H1 (cell line): ENCODE results near the gene CARD16. TPM values are rescaled to one million over a fixed set of nuclear protein-coding genes. Genes with fewer than 3 reads are reported as not detected.

Experiments used
- CTCF ChIA-PET: fragments of 300-600 bp; sonication (Branson Sonifier 250); formaldehyde crosslinking; loops from one replicate; lab custom pipeline; 2021; ENCODE audit not compliant: partially characterized antibody; lab: Charles Lee
- POLR2A ChIA-PET: fragments of 300-600 bp; sonication (Branson Sonifier 250); formaldehyde crosslinking; loops from one replicate; lab custom pipeline; 2021; ENCODE audit warnings: inconsistent platforms; ENCODE audit not compliant: partially characterized antibody; lab: Charles Lee
- DNase-seq, 2 experiments: peaks; one replicate each; pipeline versions ENCODE4 v3.0.0 to v3.0.0-alpha.2; 2010 to 2022; ENCODE audit warnings: low spot score in 2 of 2, low read depth in 1 of 2, mixed read lengths in 1 of 2
- FAIRE-seq: peaks from 2 replicates; lab custom pipeline; 2011; peaks lifted over from hg19 to GRCh38; lab: Jason Lieb, UNC
- H2AFZ ChIP-seq: 2 replicates; pipeline ENCODE4 v1.8.1; 2012; ENCODE audit warnings: low read length, inconsistent platforms
- H2AK5ac ChIP-seq: 2 replicates; pipeline ENCODE4 v1.6.1; 2013; ENCODE audit warnings: low read depth, low read length
- H2BK120ac ChIP-seq: replicated peaks from 2 replicates; pipeline ENCODE3; 2013; ENCODE audit warnings: low read depth, low read length, inconsistent platforms
- H2BK12ac ChIP-seq: 2 replicates; pipeline ENCODE4 v1.6.1; 2013; ENCODE audit warnings: low read depth, low read length
- H2BK15ac ChIP-seq: 2 replicates; pipeline ENCODE4 v1.6.1; 2013; ENCODE audit warnings: low read length
- H2BK20ac ChIP-seq: 2 replicates; pipeline ENCODE4 v1.6.1; 2013; ENCODE audit warnings: low read length
- H2BK5ac ChIP-seq: 2 replicates; pipeline ENCODE4 v1.6.1; 2013; ENCODE audit warnings: low read depth, low read length
- H3K14ac ChIP-seq: 2 replicates; pipeline ENCODE4 v1.6.1; 2013; ENCODE audit warnings: inconsistent platforms; ENCODE audit not compliant: insufficient read length
- H3K18ac ChIP-seq: 2 replicates; pipeline ENCODE4 v1.6.1; 2013; ENCODE audit warnings: low read length; ENCODE audit errors: extremely low read depth
- H3K23ac ChIP-seq: 2 replicates; pipeline ENCODE4 v1.6.1; 2013; ENCODE audit warnings: inconsistent platforms; ENCODE audit not compliant: insufficient read length
- H3K23me2 ChIP-seq: 2 replicates; pipeline ENCODE4 v1.6.1; 2013; ENCODE audit warnings: low read depth, low read length
- H3K27ac ChIP-seq: 2 replicates; pipeline ENCODE4 v1.6.1; 2011; ENCODE audit warnings: low read depth, low read length, inconsistent platforms
- H3K27me3 ChIP-seq, 4 experiments: replicated peaks in 1 of 4; 1 replicate in 1 of 4; 2 replicates in 3 of 4; pipeline versions ENCODE4 v1.6.1 to v1.8.1; 2011 to 2013; ENCODE audit warnings: low read length in 3 of 4, mild to moderate bottlenecking in 3 of 4, inconsistent platforms in 2 of 4, mixed read lengths in 2 of 4, moderate library complexity in 1 of 4; ENCODE audit not compliant: control insufficient read depth in 3 of 4, insufficient read depth in 3 of 4; ENCODE audit errors: extremely low read depth in 1 of 4
- H3K36me3 ChIP-seq, 4 experiments: 2 replicates each; pipeline versions ENCODE4 v1.6.1 to v1.8.1; 2011 to 2013; ENCODE audit warnings: mild to moderate bottlenecking in 4 of 4, low read length in 3 of 4, moderate library complexity in 2 of 4, control low read depth in 1 of 4, inconsistent platforms in 1 of 4; ENCODE audit not compliant: insufficient read depth in 4 of 4, control insufficient read depth in 2 of 4
- H3K4ac ChIP-seq: replicated peaks from 2 replicates; pipeline ENCODE3; 2013; ENCODE audit warnings: low read length, low read depth, mixed read lengths, inconsistent platforms; ENCODE audit not compliant: insufficient read length
- H3K4me1 ChIP-seq, 4 experiments: replicated peaks in 1 of 4; 1 replicate in 1 of 4; 2 replicates in 3 of 4; pipeline versions ENCODE4 v1.6.1 to v1.8.1; 2011 to 2013; ENCODE audit warnings: low read length in 3 of 4, inconsistent platforms in 2 of 4, mixed read lengths in 1 of 4; ENCODE audit not compliant: insufficient read depth in 4 of 4, control insufficient read depth in 3 of 4
- H3K4me2 ChIP-seq, 2 experiments: 2 replicates each; pipeline versions ENCODE4 v1.6.1 to v1.8.1; 2011 to 2013; ENCODE audit warnings: low read depth in 2 of 2, low read length in 2 of 2, control low read depth in 1 of 2, inconsistent platforms in 1 of 2, mild to moderate bottlenecking in 1 of 2; ENCODE audit not compliant: insufficient read depth in 1 of 2
- H3K4me3 ChIP-seq, 4 experiments: fragments of 200-600, 300-600 bp in 1 of 4; sonication (generic), shearing (Covaris generic), sonication (Bioruptor Twin) in 1 of 4; 2 replicates each; pipeline versions ENCODE4 v1.5.1 to v1.8.1; 2011 to 2016; ENCODE audit warnings: low read length in 4 of 4, low read depth in 3 of 4, control low read depth in 2 of 4, inconsistent platforms in 2 of 4, mild to moderate bottlenecking in 2 of 4, mixed read lengths in 1 of 4, moderate library complexity in 1 of 4; ENCODE audit not compliant: insufficient read depth in 2 of 4; ENCODE audit errors: extremely low read depth in 1 of 4
- H3K56ac ChIP-seq: replicated peaks from 2 replicates; pipeline ENCODE3; 2013; ENCODE audit warnings: low read depth, mild to moderate bottlenecking, mixed read lengths, low read length, inconsistent platforms; ENCODE audit not compliant: insufficient read length
- H3K79me1 ChIP-seq: 2 replicates; pipeline ENCODE4 v1.6.1; 2013; ENCODE audit warnings: low read depth, low read length, control low read depth
- H3K79me2 ChIP-seq, 2 experiments: 2 replicates each; pipeline versions ENCODE4 v1.6.1 to v1.8.1; 2012 to 2013; ENCODE audit warnings: low read length in 2 of 2, mild to moderate bottlenecking in 2 of 2, inconsistent platforms in 1 of 2; ENCODE audit not compliant: insufficient read depth in 2 of 2, control insufficient read depth in 1 of 2
- H3K9ac ChIP-seq, 4 experiments: replicated peaks in 1 of 4; 1 replicate in 1 of 4; 2 replicates in 3 of 4; pipeline versions ENCODE4 v1.6.1 to v1.8.1; 2011 to 2013; ENCODE audit warnings: low read depth in 3 of 4, low read length in 3 of 4, control low read depth in 2 of 4, mild to moderate bottlenecking in 2 of 4, moderate library complexity in 2 of 4, inconsistent platforms in 1 of 4; ENCODE audit errors: extremely low read depth in 1 of 4
- H3K9me3 ChIP-seq, 2 experiments: 2 replicates each; pipeline versions ENCODE4 v1.6.1 to v1.8.1; 2012 to 2013; ENCODE audit warnings: mild to moderate bottlenecking in 2 of 2, moderate library complexity in 2 of 2, control low read depth in 1 of 2, inconsistent platforms in 1 of 2, low read depth in 1 of 2, low read length in 1 of 2, mixed read lengths in 1 of 2; ENCODE audit not compliant: insufficient read depth in 2 of 2
- H4K20me1 ChIP-seq, 2 experiments: replicated peaks in 1 of 2; 2 replicates each; pipeline versions ENCODE3 to v1.8.1; 2011 to 2013; ENCODE audit warnings: inconsistent platforms in 2 of 2, low read length in 2 of 2, mild to moderate bottlenecking in 1 of 2; ENCODE audit not compliant: insufficient read depth in 2 of 2, control insufficient read depth in 1 of 2
- H4K5ac ChIP-seq: 2 replicates; pipeline ENCODE4 v1.6.1; 2013; ENCODE audit warnings: low read length, low read depth, mixed read lengths, inconsistent platforms; ENCODE audit not compliant: insufficient read length
- H4K8ac ChIP-seq: 2 replicates; pipeline ENCODE4 v1.8.0; 2013; ENCODE audit warnings: mild to moderate bottlenecking, moderate library complexity, low read length, inconsistent platforms; ENCODE audit not compliant: insufficient read depth; ENCODE audit errors: extremely low read depth
- H4K91ac ChIP-seq: replicated peaks from 2 replicates; pipeline ENCODE3; 2013; ENCODE audit warnings: low read length, mixed read lengths, inconsistent platforms; ENCODE audit not compliant: insufficient read length
- CREB1 ChIP-seq: IDR thresholded peaks from 2 replicates; pipeline ENCODE4 v1.6.1; 2012; ENCODE audit warnings: inconsistent platforms
- GTF2F1 ChIP-seq: IDR thresholded peaks from 2 replicates; pipeline ENCODE4 v1.6.1; 2012; ENCODE audit warnings: low read depth, low read length, improper control_type of control experiment, borderline replicate concordance
- WGBS, 2 experiments: shearing (Covaris generic) in 1 of 2; methylation state at CpG; one replicate each; pipeline versions ENCODE4 v1.1.6 to v1.1.7; 2013 to 2015; ENCODE audit warnings: low lambda C conversion rate in 2 of 2, mixed read lengths in 2 of 2, inconsistent platforms in 1 of 2, low coverage in 1 of 2, missing lambda C conversion rate in 1 of 2; ENCODE audit not compliant: insufficient replicate concordance in 2 of 2, insufficient coverage in 1 of 2, insufficient read length in 1 of 2; ENCODE audit errors: extremely low coverage in 1 of 2, missing lambda C conversion rate in 1 of 2; 5-methylcytosine and 5-hydroxymethylcytosine counted together
- polyA plus RNA-seq, 7 experiments: library from polyadenylated mRNA; depleted of rRNA in 3 of 7; stranded (reverse) in 5 of 7; unstranded in 2 of 7; fragments of >200 nt in 5 of 7; fragments of 200-250 nt in 2 of 7; gene quantifications; 1 replicate in 5 of 7; 2 replicates in 1 of 7; 4 replicates in 1 of 7; pipeline versions ENCODE4 v1.2.1 to v1.2.3, GENCODE V29; 2011 to 2013; ENCODE audit warnings: missing spikeins in 2 of 7, mixed read lengths in 2 of 7
- total RNA-seq: library from RNA; stranded (reverse); fragmentation: NEBNext Ultra II Directional; extraction: Animal tissue kit (Norgen Biotek cat#: 25700); gene quantifications from 2 replicates; pipeline ENCODE4 v1.2.1, GENCODE V29; 2021

The CARD16 gene
- total and polyA plus RNA-seq, 2 of the 8 experiments (the other 6 are each of a cell fraction or from before 2014, with no cell fraction given): not detected

- H3K79me1 ChIP-seq: no peaks in the 10 kb centered on the region
- POLR2A ChIA-PET: no interaction called here
- no peak overlapping the region for H2AK5ac ChIP-seq
- H3K56ac ChIP-seq: no peak overlapping the region
- H3K27ac ChIP-seq: no peak overlapping the region
- no peak overlapping the region for H2BK20ac ChIP-seq
- no peak overlapping the region for H4K5ac ChIP-seq
- no peak overlapping the region for H3K4ac ChIP-seq
- H3K27me3 ChIP-seq: no peaks in the 10 kb centered on the region
- H3K36me3 ChIP-seq: no peaks in the 10 kb centered on the region
- no peak overlapping the region for H3K18ac ChIP-seq
- no peak overlapping the region for H3K23ac ChIP-seq
- no peak for DNase-seq
- no peaks in the 10 kb centered on the region for H3K4me1 ChIP-seq
- no peak overlapping the region for H2BK120ac ChIP-seq
- no peak overlapping the region for H3K14ac ChIP-seq
- TF ChIP-seq GTF2F1 (no peak), CREB1 (no peak)
- TF ChIP-seq, all 59 proteins: peak for 0
- Histone ChIP-seq H4K91ac (no peak overlapping the region), H4K8ac (no peak overlapping the region), H3K4me3 (no peak overlapping the region), H3K9ac (no peak overlapping the region), H3K23me2 (no peaks in the 10 kb centered on the region), H3K9me3 (no peaks in the 10 kb centered on the region), H2BK15ac (no peak overlapping the region), H4K20me1 (no peaks in the 10 kb centered on the region), H3K4me2 (no peak overlapping the region), H2AFZ (no peak overlapping the region), H2BK12ac (no peak overlapping the region), H2BK5ac (no peak overlapping the region), H3K79me2 (no peaks in the 10 kb centered on the region)
- no peak for FAIRE-seq
- 93% methylated on average over 2 of the region's 2 CpGs; no CpG with 5 or more reads in 1 of the 2 experiments for WGBS, 2 experiments
- CTCF ChIA-PET: no interaction called here
Measured at GRCh38 chr11:105040703-105041102, 4.4 kb downstream of the CARD16 start.
